K562 (cell line): Measurements from ENCODE around the gene ZNF646. TPM values are rescaled to one million over a fixed set of nuclear protein-coding genes. Genes with fewer than 3 reads are reported as not detected.
A peak's percentile ranks its signal among the peaks of the same experiment; 100 is the strongest.

Experiments
- CHD2 ChIP-seq: IDR thresholded peaks from 2 replicates; pipeline ENCODE4 v1.6.1; 2011; ENCODE audit warnings: low read depth, low read length
- FIP1L1 ChIP-seq: fragments of 200-400 bp; formaldehyde crosslinking; IDR thresholded peaks from 2 replicates; pipeline ENCODE4 v1.6.1; 2018; ENCODE audit warnings: mild to moderate bottlenecking, low read depth, low read length; ENCODE audit not compliant: poor library complexity, severe bottlenecking
- SREBF2 ChIP-seq: sonication (generic); formaldehyde crosslinking; IDR thresholded peaks from 2 replicates; pipeline ENCODE4 v1.4.0; 2020; ENCODE audit warnings: mild to moderate bottlenecking, missing genetic modification reagents
- polyA plus RNA-seq, 8 experiments: library from polyadenylated mRNA; depleted of rRNA in 4 of 8; stranded (reverse) in 5 of 8; unstranded in 3 of 8; fragments of >200 nt; fragmentation: Nextera tagmentation in 2 of 8; fragmentation: Illumina TruSeq in 1 of 8; extraction: Ambion mirVana in 2 of 8; extraction: Trizol in 1 of 8; gene quantifications; 2 replicates each; pipeline versions ENCODE4 v1.2.1 to v1.2.3, GENCODE V29; 2011 to 2014; ENCODE audit warnings: inconsistent platforms in 1 of 8, missing spikeins in 1 of 8
- total RNA-seq, 7 experiments: library from RNA; depleted of rRNA in 6 of 7; stranded (reverse); fragments of >200 nt in 6 of 7; fragmentation: Illumina TruSeq in 2 of 7; extraction: Trizol in 2 of 7; gene quantifications; 2 replicates each; pipeline versions ENCODE4 v1.2.1 to v1.2.3, GENCODE V29; 2011 to 2021; ENCODE audit warnings: low replicate concordance in 1 of 7
- TF ChIP-seq, protein P1 (sequence below), 2 experiments: IDR thresholded peaks; 2 replicates each; pipeline ENCODE4 v1.6.1; 2012; ENCODE audit warnings: improper control_type of control experiment in 2 of 2, low read depth in 2 of 2, low read length in 2 of 2, borderline replicate concordance in 1 of 2
- TF ChIP-seq, protein P2 (sequence below): fragments of 200-800 bp; sonication (Bioruptor generic); IDR thresholded peaks from 2 replicates; pipeline ENCODE4 v1.6.1; 2017; ENCODE audit warnings: missing genetic modification characterization, missing compliant biosample characterization

ZNF646 gene
- total and polyA plus RNA-seq, 9 of the 15 experiments (the other 6 are each of a cell fraction or from before 2014, with no cell fraction given): 0.08 to 20.6 (median 8.0) TPM

DNA sequence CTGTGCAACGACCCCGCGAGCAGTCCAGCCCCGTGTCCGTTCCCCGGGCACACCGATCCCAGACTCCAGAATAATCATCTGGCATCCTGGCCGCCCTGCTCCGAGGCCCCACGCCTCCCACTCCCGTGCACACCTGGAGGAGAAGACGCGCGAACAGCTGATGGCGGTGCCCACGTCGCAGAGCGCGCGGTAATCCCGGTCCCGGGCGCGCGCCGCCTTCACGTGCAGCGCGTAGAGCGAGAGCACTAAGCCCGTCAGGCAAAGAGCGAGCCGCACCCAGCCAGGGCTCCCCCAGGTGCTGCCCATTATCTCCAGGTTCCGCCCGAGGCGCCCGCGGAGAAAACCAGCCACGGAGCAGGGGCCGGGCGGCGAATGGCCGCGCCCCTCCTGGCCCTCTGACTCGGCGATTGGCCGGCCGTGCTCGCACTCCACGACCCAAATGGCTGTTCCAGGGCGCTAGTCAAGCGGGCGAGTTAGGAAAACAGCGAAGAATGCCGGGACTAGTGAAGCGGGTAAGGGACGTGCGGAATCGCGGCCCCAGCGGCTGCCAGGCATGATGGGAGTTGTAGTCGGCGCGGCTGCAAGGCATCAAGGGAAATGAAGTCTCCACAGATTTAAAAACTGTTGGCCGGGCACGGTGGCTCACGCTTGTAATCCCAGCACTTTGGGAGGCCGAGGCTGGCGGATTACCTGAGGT, 20.4 kb downstream of the ZNF646 start, which contains the start of gene VKORC1 (continued):
- TF ChIP-seq, protein P1, sequence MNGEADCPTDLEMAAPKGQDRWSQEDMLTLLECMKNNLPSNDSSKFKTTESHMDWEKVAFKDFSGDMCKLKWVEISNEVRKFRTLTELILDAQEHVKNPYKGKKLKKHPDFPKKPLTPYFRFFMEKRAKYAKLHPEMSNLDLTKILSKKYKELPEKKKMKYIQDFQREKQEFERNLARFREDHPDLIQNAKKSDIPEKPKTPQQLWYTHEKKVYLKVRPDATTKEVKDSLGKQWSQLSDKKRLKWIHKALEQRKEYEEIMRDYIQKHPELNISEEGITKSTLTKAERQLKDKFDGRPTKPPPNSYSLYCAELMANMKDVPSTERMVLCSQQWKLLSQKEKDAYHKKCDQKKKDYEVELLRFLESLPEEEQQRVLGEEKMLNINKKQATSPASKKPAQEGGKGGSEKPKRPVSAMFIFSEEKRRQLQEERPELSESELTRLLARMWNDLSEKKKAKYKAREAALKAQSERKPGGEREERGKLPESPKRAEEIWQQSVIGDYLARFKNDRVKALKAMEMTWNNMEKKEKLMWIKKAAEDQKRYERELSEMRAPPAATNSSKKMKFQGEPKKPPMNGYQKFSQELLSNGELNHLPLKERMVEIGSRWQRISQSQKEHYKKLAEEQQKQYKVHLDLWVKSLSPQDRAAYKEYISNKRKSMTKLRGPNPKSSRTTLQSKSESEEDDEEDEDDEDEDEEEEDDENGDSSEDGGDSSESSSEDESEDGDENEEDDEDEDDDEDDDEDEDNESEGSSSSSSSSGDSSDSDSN (IDR thresholded peaks at IDR 0.05; ENCODE audit: borderline replicate concordance in 1 of 2, low read depth in 2 of 2, low read length in 2 of 2): peak; percentile 45 to 82; a peak in 2 of 4 replicates
- TF ChIP-seq FIP1L1 (peak; percentile 76), SREBF2 (CRISPR knock-in tag) (no peak), CHD2 (peak; percentile 14; the same call in 1 of the 2 replicates)
- TF ChIP-seq, protein P2, sequence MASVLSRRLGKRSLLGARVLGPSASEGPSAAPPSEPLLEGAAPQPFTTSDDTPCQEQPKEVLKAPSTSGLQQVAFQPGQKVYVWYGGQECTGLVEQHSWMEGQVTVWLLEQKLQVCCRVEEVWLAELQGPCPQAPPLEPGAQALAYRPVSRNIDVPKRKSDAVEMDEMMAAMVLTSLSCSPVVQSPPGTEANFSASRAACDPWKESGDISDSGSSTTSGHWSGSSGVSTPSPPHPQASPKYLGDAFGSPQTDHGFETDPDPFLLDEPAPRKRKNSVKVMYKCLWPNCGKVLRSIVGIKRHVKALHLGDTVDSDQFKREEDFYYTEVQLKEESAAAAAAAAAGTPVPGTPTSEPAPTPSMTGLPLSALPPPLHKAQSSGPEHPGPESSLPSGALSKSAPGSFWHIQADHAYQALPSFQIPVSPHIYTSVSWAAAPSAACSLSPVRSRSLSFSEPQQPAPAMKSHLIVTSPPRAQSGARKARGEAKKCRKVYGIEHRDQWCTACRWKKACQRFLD (CRISPR knock-in tag): no peak
